ENCODE data around the gene CHGA.

CHGA gene

GRCh38 chr14:92931681-92932447 is 8.9 kb downstream of the CHGA start:
- DNase-seq = no peak

- no peak for DNase-seq
These were observed 9.8 kb downstream of the CHGA start for GRCh38 chr14:92932448-92933395.

GRCh38 chr14:92933481-92933880 is 10.5 kb downstream of the CHGA start:
- DNase-seq = no peak

GRCh38 chr14:92934196-92935085 is 11.5 kb downstream of the CHGA start:
- DNase-seq = no peak

- DNase-seq = no peak
These were observed 12.5 kb downstream of the CHGA start for GRCh38 chr14:92935446-92935845.

GRCh38 chr14:92936085-92936484 is 13.1 kb downstream of the CHGA start:
- DNase-seq = no peak

GRCh38 chr14:92937051-92937937 is 14.3 kb downstream of the CHGA start:
- no peak for DNase-seq

- DNase-seq = no peak
These were observed 15.4 kb downstream of the CHGA start for GRCh38 chr14:92938235-92938875.

- DNase-seq = no peak
These were observed 16.1 kb downstream of the CHGA start for GRCh38 chr14:92938890-92939671.

GRCh38 chr14:92939699-92940098 is 16.7 kb downstream of the CHGA start:
- DNase-seq = no peak

GRCh38 chr14:92940543-92940942 is 17.6 kb downstream of the CHGA start:
- DNase-seq = no peak

GRCh38 chr14:92941531-92941930 is 18.6 kb downstream of the CHGA start:
- DNase-seq = no peak

- DNase-seq = no peak
These were observed 19.2 kb downstream of the CHGA start for GRCh38 chr14:92942136-92942535.

- DNase-seq = no peak
These were observed 19.6 kb downstream of the CHGA start for GRCh38 chr14:92942576-92942975.

GRCh38 chr14:92942976-92943710 is 20.2 kb downstream of the CHGA start:
- no peak for DNase-seq

GRCh38 chr14:92943855-92944570 is 21.1 kb downstream of the CHGA start:
- no peak for DNase-seq

GRCh38 chr14:92944976-92945375 is 22.0 kb downstream of the CHGA start:
- DNase-seq = no peak

GRCh38 chr14:92945544-92945943 is 22.6 kb downstream of the CHGA start:
- DNase-seq = no peak

Data from NCI-H2029 treated with DMSO at 0.1 percent for 48 hours (cell line).